DND-41 (cell line): ENCODE results near the gene GALNT12.

ENCODE experiments used
- ATAC-seq: fragments of 200-7000 bp; cut with Tn5 transposase; 3 replicates; pipeline ENCODE4 v1.9.1; 2021; ENCODE audit warnings: low read depth; ENCODE audit not compliant: insufficient read depth
- DNase-seq: peaks from one replicate; pipeline ENCODE4 v3.0.0-alpha.2; 2020
- H2AFZ ChIP-seq: 2 replicates; pipeline ENCODE4 v1.6.0; 2012; ENCODE audit warnings: low read depth, low read length
- H3K27ac ChIP-seq: 2 replicates; pipeline ENCODE4 v1.5.1; 2012; ENCODE audit warnings: low read length, inconsistent platforms
- H3K27me3 ChIP-seq: fragments of 200-600 bp; sonication (generic); 2 replicates; pipeline ENCODE4 v1.6.0; 2012; ENCODE audit warnings: low read length, mild to moderate bottlenecking, inconsistent platforms; ENCODE audit not compliant: insufficient read depth, poor library complexity
- H3K36me3 ChIP-seq: 2 replicates; pipeline ENCODE4 v1.5.1; 2012; ENCODE audit warnings: low read length, inconsistent platforms; ENCODE audit not compliant: insufficient read depth
- H3K4me1 ChIP-seq: 2 replicates; pipeline ENCODE4 v1.5.1; 2012; ENCODE audit warnings: mild to moderate bottlenecking, low read length; ENCODE audit not compliant: insufficient read depth
- H3K4me2 ChIP-seq: 2 replicates; pipeline ENCODE4 v1.6.0; 2012; ENCODE audit warnings: mild to moderate bottlenecking, moderate library complexity, low read length, inconsistent platforms; ENCODE audit not compliant: insufficient read depth
- H3K4me3 ChIP-seq, 2 experiments: fragments of 200-600 bp in 1 of 2; shearing (Covaris generic) in 1 of 2; 2 replicates each; pipeline ENCODE4 v1.5.1; 2012 to 2016; ENCODE audit warnings: inconsistent platforms in 2 of 2, low read length in 2 of 2, mild to moderate bottlenecking in 2 of 2, low read depth in 1 of 2, moderate library complexity in 1 of 2
- H3K79me2 ChIP-seq: 2 replicates; pipeline ENCODE4 v1.6.0; 2012; ENCODE audit warnings: low read length, inconsistent platforms; ENCODE audit not compliant: insufficient read depth
- H3K9ac ChIP-seq: 2 replicates; pipeline ENCODE4 v1.6.0; 2012; ENCODE audit warnings: low read depth, mild to moderate bottlenecking, inconsistent platforms, low read length, moderate library complexity
- H3K9me3 ChIP-seq: 2 replicates; pipeline ENCODE4 v1.5.1; 2012; ENCODE audit warnings: low read length, moderate library complexity, mild to moderate bottlenecking, inconsistent platforms; ENCODE audit not compliant: insufficient read depth, severe bottlenecking
- H4K20me1 ChIP-seq: 2 replicates; pipeline ENCODE4 v1.6.0; 2012; ENCODE audit warnings: low read length; ENCODE audit not compliant: insufficient read depth
- EZH2 ChIP-seq: IDR thresholded peaks from 3 replicates; pipeline ENCODE4 v1.6.1; 2012; ENCODE audit warnings: borderline replicate concordance, low read depth, mild to moderate bottlenecking, moderate library complexity, low read length, inconsistent platforms; ENCODE audit not compliant: severe bottlenecking
- TF ChIP-seq, protein P1 (sequence below): IDR thresholded peaks from 2 replicates; pipeline ENCODE4 v1.5.1; 2012; ENCODE audit warnings: borderline replicate concordance, low read length, moderate library complexity, mild to moderate bottlenecking; ENCODE audit not compliant: poor library complexity, severe bottlenecking; ENCODE audit errors: extremely low read depth

Gene GALNT12

DNA sequence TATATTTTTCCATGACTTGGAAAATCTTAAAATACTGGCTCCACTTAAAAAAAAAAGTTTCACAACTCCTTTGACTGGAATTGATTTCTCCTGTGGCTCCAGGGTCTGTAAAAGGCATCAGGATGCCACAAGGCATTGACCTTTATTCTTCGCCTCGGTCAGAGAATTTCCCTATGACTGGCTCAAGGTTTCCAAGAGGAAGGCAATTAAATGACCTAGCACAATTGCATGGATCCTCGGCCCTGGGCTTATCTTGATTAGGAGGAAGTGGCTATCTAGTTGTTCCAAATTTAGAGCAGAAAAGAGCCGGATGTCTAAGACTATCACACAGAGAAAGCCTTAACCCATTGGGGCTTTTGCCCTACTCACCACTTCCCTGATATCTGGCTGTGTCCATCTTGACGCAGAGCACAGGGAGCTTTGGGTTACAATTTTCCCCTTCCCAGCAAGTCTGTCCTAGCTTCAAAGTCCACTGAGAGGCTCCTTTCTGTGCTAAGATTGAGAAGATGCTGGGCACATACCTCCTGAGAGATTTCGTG, 79.3 kb downstream of the GALNT12 start:
- no peaks in the 10 kb centered on the region for H3K9me3 ChIP-seq
- no peaks in the 10 kb centered on the region for H3K4me1 ChIP-seq
- H3K4me3 ChIP-seq, result no peak overlapping the region
- no peak for DNase-seq
- H3K36me3 ChIP-seq, result no peaks in the 10 kb centered on the region
- H3K4me2 ChIP-seq, result no peak overlapping the region
- no peak for ATAC-seq
- TF ChIP-seq, protein P1, sequence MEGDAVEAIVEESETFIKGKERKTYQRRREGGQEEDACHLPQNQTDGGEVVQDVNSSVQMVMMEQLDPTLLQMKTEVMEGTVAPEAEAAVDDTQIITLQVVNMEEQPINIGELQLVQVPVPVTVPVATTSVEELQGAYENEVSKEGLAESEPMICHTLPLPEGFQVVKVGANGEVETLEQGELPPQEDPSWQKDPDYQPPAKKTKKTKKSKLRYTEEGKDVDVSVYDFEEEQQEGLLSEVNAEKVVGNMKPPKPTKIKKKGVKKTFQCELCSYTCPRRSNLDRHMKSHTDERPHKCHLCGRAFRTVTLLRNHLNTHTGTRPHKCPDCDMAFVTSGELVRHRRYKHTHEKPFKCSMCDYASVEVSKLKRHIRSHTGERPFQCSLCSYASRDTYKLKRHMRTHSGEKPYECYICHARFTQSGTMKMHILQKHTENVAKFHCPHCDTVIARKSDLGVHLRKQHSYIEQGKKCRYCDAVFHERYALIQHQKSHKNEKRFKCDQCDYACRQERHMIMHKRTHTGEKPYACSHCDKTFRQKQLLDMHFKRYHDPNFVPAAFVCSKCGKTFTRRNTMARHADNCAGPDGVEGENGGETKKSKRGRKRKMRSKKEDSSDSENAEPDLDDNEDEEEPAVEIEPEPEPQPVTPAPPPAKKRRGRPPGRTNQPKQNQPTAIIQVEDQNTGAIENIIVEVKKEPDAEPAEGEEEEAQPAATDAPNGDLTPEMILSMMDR, result no peak
- no peak for TF ChIP-seq EZH2
- no peak overlapping the region for H3K27ac ChIP-seq
- H3K79me2 ChIP-seq, result no peaks in the 10 kb centered on the region
- H4K20me1 ChIP-seq, result no peaks in the 10 kb centered on the region
- peaks cover 5% of the 10 kb centered on the region for H3K27me3 ChIP-seq
- H2AFZ ChIP-seq, result no peak overlapping the region
- no peak overlapping the region for H3K9ac ChIP-seq

DNA sequence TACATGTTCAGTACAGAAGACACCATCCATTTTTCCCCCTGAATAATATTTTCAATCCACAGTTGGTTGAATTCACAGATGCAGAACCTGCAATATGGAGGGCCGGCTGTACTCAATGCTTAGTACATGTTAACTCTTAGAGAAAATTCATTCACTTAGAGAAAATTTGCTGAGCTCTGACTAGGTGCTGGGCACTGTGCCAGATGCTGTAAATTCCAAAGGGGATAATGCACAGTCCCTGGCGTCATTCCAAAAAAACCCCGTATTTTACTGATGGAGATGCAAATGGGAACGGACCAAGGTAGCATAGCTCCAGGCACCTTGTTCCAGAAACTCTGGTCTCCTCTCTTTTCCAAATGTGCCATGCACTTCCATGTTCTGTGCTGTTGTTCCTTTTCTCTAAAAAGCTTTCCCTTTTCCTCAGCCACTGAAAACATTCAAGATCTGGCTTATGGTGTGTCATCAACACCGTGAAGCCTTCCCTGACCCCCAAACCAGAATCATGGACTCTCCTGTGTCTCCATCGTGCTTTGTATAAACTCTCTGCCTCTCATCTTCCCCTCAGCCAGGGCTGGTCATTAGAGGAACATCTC, 80.5 kb downstream of the GALNT12 start:
- H3K79me2 ChIP-seq, result no peaks in the 10 kb centered on the region
- H3K27ac ChIP-seq, result no peak overlapping the region
- no peak for DNase-seq
- no peak for ATAC-seq
- H3K9me3 ChIP-seq, result no peaks in the 10 kb centered on the region
- H3K36me3 ChIP-seq, result no peaks in the 10 kb centered on the region
- no peak overlapping the region for H3K4me3 ChIP-seq
- no peak overlapping the region for H3K4me2 ChIP-seq
- no peak overlapping the region for H2AFZ ChIP-seq
- TF ChIP-seq, protein P1, result no peak
- H3K9ac ChIP-seq, result no peak overlapping the region
- no peaks in the 10 kb centered on the region for H3K4me1 ChIP-seq
- H3K27me3 ChIP-seq, result peaks cover 5% of the 10 kb centered on the region
- H4K20me1 ChIP-seq, result no peaks in the 10 kb centered on the region

DNA sequence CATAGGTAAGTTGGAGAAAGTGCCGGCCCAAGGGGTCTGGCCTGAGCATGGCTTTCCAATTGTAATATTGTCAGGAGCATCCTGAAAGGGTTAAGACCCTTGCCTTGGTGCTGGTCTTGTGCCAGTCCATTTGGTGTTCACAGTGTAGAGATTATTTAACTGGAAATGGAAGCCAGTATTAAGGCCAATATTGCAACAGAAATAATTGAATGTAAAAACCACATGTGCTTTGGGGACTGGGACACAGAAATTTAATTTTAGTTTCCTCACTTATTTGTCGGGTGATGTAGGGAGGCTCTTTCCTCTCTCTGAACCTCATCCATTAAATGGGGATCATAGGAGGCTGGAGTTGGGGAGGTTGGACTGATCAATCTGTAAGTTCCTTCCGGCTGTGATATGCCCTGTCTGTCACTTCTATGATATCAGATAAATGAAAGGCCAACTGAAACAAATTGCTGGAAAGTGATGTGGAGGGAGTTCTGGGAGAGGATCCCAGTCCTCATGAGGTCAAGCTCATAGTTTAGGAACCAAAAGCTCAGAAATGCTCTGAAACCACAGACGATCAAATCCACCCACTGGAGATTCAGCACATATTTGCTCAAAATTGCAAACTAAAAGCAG, 81.4 kb downstream of the GALNT12 start:
- Histone ChIP-seq H3K9ac (no peak overlapping the region), H3K36me3 (no peaks in the 10 kb centered on the region), H3K4me2 (no peak overlapping the region), H3K27me3 (no peaks in the 10 kb centered on the region), H3K27ac (no peak overlapping the region), H3K79me2 (no peaks in the 10 kb centered on the region), H3K4me3 (no peak overlapping the region), H3K4me1 (no peaks in the 10 kb centered on the region), H2AFZ (no peak overlapping the region), H3K9me3 (no peaks in the 10 kb centered on the region), H4K20me1 (no peaks in the 10 kb centered on the region)
- no peak for TF ChIP-seq EZH2
- TF ChIP-seq, protein P1, result no peak
- ATAC-seq, result no peak
- no peak for DNase-seq
